CD14-positive monocyte (primary cell): ENCODE data around the gene FADS2. TPM values are rescaled to one million over a fixed set of nuclear protein-coding genes. Genes with fewer than 3 reads are reported as not detected.

Experiments used
- DNase-seq, 3 donors: peaks; one replicate each; pipeline ENCODE4 v3.0.0-alpha.2; 2011 to 2022
- H2AFZ ChIP-seq: 2 replicates; pipeline ENCODE4 v1.6.0; 2012; ENCODE audit warnings: mild to moderate bottlenecking, low read depth, low read length, inconsistent platforms; ENCODE audit not compliant: insufficient read depth, poor library complexity, severe bottlenecking
- H3K27ac ChIP-seq, 2 donors: 1 replicate in 1 of 2; 2 replicates in 1 of 2; pipeline ENCODE4 v1.5.1; 2012 to 2013; ENCODE audit warnings: low read length in 2 of 2, control low read depth in 1 of 2, inconsistent platforms in 1 of 2, low read depth in 1 of 2, mild to moderate bottlenecking in 1 of 2
- H3K27me3 ChIP-seq, 2 donors: one replicate each; pipeline versions ENCODE4 v1.6.0 to v1.6.1; 2011 to 2013; ENCODE audit warnings: low read length in 2 of 2; ENCODE audit not compliant: control insufficient read depth in 2 of 2, insufficient read depth in 2 of 2
- H3K36me3 ChIP-seq, 2 donors: replicated peaks in 1 of 2; 1 replicate in 1 of 2; 2 replicates in 1 of 2; pipeline versions ENCODE4 v1.5.1 to v1.6.1; 2012 to 2013; ENCODE audit warnings: low read length in 2 of 2, control low read depth in 1 of 2, inconsistent platforms in 1 of 2, mild to moderate bottlenecking in 1 of 2; ENCODE audit not compliant: insufficient read depth in 2 of 2, control insufficient read depth in 1 of 2
- H3K4me1 ChIP-seq, 2 donors: 1 replicate in 1 of 2; 2 replicates in 1 of 2; pipeline versions ENCODE4 v1.5.1 to v1.6.1; 2012 to 2013; ENCODE audit warnings: low read length in 2 of 2, control low read depth in 1 of 2, inconsistent platforms in 1 of 2, mild to moderate bottlenecking in 1 of 2, moderate library complexity in 1 of 2; ENCODE audit not compliant: insufficient read depth in 2 of 2, control insufficient read depth in 1 of 2
- H3K4me2 ChIP-seq: replicated peaks from 2 replicates; pipeline ENCODE3; 2012; ENCODE audit warnings: low read length, moderate library complexity, mild to moderate bottlenecking; ENCODE audit not compliant: poor library complexity, severe bottlenecking; ENCODE audit errors: extremely low read depth
- H3K4me3 ChIP-seq, 3 experiments: fragments of 200-600 bp in 1 of 3; sonication (generic) in 1 of 3; replicated peaks in 1 of 3; 1 replicate in 2 of 3; 2 replicates in 1 of 3; pipeline ENCODE4 v1.5.1; 2011 to 2013; ENCODE audit warnings: low read length in 3 of 3, mild to moderate bottlenecking in 3 of 3, control low read depth in 2 of 3, low read depth in 2 of 3, inconsistent platforms in 1 of 3, moderate library complexity in 1 of 3
- H3K79me2 ChIP-seq: 2 replicates; pipeline ENCODE4 v1.6.0; 2012; ENCODE audit warnings: mild to moderate bottlenecking, control low read depth, inconsistent platforms, low read length, moderate library complexity; ENCODE audit not compliant: insufficient read depth
- H3K9ac ChIP-seq: 2 replicates; pipeline ENCODE4 v1.6.0; 2017; ENCODE audit warnings: low read length, mild to moderate bottlenecking; ENCODE audit not compliant: insufficient read depth, poor library complexity, severe bottlenecking
- H3K9me3 ChIP-seq, 2 donors: replicated peaks in 1 of 2; 1 replicate in 1 of 2; 2 replicates in 1 of 2; pipeline versions ENCODE4 v1.5.1 to v1.6.1; 2012 to 2013; ENCODE audit warnings: low read length in 2 of 2, control low read depth in 1 of 2; ENCODE audit not compliant: control insufficient read depth in 1 of 2, insufficient read depth in 1 of 2
- H4K20me1 ChIP-seq: 2 replicates; pipeline ENCODE4 v1.6.0; 2012; ENCODE audit warnings: mild to moderate bottlenecking, low read length, control low read depth, moderate library complexity; ENCODE audit not compliant: insufficient read depth
- H3K27ac Mint-ChIP-seq, 7 donors: one replicate each; pipeline ENCODE4 v1.8.0; 2020; ENCODE audit warnings: mild to moderate bottlenecking in 7 of 7, mixed read lengths in 7 of 7, moderate library complexity in 6 of 7, inconsistent platforms in 2 of 7
- H3K27me3 Mint-ChIP-seq, 3 donors: one replicate each; pipeline ENCODE4 v1.8.0; 2021 to 2022; ENCODE audit warnings: low read depth in 3 of 3, mild to moderate bottlenecking in 3 of 3, mixed read lengths in 3 of 3, moderate library complexity in 3 of 3, inconsistent platforms in 1 of 3
- H3K36me3 Mint-ChIP-seq, 2 donors: one replicate each; pipeline ENCODE4 v1.8.0; 2020; ENCODE audit warnings: mixed read lengths in 2 of 2, inconsistent platforms in 1 of 2, mild to moderate bottlenecking in 1 of 2
- H3K4me1 Mint-ChIP-seq: one replicate; pipeline ENCODE4 v1.8.0; 2020; ENCODE audit warnings: mild to moderate bottlenecking, mixed read lengths
- H3K4me3 Mint-ChIP-seq, 2 donors: one replicate each; pipeline ENCODE4 v1.8.0; 2020; ENCODE audit warnings: mild to moderate bottlenecking in 2 of 2, mixed read lengths in 2 of 2, moderate library complexity in 1 of 2
- H3K9me3 Mint-ChIP-seq, 7 donors: one replicate each; pipeline ENCODE4 v1.8.0; 2020 to 2022; ENCODE audit warnings: mixed read lengths in 7 of 7, mild to moderate bottlenecking in 6 of 7, moderate library complexity in 6 of 7, inconsistent platforms in 2 of 7
- WGBS: methylation state at CpG from one replicate; pipeline ENCODE4 v1.1.5; 2013; ENCODE audit warnings: missing lambda C conversion rate; ENCODE audit not compliant: insufficient coverage; 5-methylcytosine and 5-hydroxymethylcytosine counted together
- intact Hi-C, 2 donors: fragments of 100-400 bp; cut with micrococcal nuclease; formaldehyde crosslinking; loops; one replicate each; pipeline versions ENCODE4 v1.15.0 to v1.15.1; 2023
- polyA plus RNA-seq, 3 donors: library from polyadenylated mRNA; depleted of rRNA in 1 of 3; unstranded in 2 of 3; stranded (reverse) in 1 of 3; fragments of 300-500 nt in 2 of 3; fragments of >200 nt in 1 of 3; fragmentation: Illumina TruSeq in 2 of 3; gene quantifications; 1 replicate in 2 of 3; 2 replicates in 1 of 3; pipeline ENCODE4 v1.2.3, GENCODE V29; 2012 to 2021
- TF ChIP-seq, protein P1 (sequence below): fragments of 200-600 bp; IDR thresholded peaks from one replicate; pipeline ENCODE4 v1.8.0; 2022; ENCODE audit warnings: antibody characterized with exemption, mild to moderate bottlenecking

Gene FADS2
- polyA plus RNA-seq, 3 donors = 5.1 to 19.9 (median 6.4) TPM

DNA sequence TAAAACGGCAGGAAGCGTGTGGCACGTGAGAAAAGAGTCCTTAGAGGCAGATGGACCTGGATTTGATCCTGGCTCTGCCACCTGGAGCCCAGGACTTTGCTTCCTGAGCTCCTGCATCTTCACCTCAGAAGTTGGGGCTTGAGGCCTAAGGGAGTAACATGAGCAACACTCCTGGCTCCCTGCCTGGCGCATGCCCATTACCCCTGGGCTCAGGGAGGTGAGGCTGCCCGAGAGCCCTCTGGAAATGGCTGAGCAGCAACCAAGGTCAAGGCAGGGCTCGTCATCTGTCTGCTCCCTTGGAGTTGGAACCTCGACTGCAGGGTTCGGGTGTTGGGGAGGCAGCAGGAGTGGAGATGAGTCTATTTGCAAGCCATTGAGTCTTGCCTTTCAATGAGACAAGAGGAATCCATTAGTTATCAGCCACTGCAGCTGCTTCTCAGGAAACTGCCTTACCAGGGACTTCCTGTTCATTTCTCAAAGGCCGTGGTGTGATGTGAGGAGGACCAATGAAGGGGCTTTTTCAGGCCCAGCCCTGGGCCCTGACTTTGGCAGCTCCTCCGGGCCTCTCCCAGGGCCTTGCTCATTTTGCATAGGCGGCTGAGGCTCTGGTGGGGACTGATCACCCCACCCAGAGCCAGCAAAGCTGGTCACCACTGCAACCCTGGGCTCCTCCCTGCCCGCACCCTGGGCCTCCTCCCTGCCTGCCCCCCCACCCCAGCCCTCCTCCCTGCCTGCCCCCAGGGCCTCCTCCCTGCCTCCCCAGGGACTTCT lies 6.4 kb downstream of the FADS2 start:
- Histone ChIP-seq H3K36me3 (no peaks in the 10 kb centered on the region), H3K9ac (peak overlapping the region; percentile 10), H3K27ac (peak overlapping the region; percentile 43 to 75), H3K27me3 (peaks cover 0 to 3% of the 10 kb centered on the region in 2 donors), H2AFZ (peak overlapping the region; percentile 85), H3K4me2 (peak overlapping the region; percentile 39), H4K20me1 (no peaks in the 10 kb centered on the region), H3K9me3 (no peaks in the 10 kb centered on the region), H3K79me2 (peaks cover 22% of the 10 kb centered on the region), H3K4me1 (peaks cover 57 to 61% of the 10 kb centered on the region in 2 donors), H3K4me3 (peak overlapping the region in 1 of 3 experiments; percentile 21)
- Mint-ChIP-seq H3K27me3 (peaks cover 2 to 5% (median 3%) of the 10 kb centered on the region in 3 donors), H3K4me1 (peaks cover 63% of the 10 kb centered on the region), H3K27ac (peak overlapping the region; percentile 43 to 92 (median 89)), H3K4me3 (peak overlapping the region in 1 of 2 donors; percentile 62), H3K9me3 (peaks cover 0 to 2% (median 0%) of the 10 kb centered on the region in 7 donors), H3K36me3 (peaks cover 9 to 24% of the 10 kb centered on the region in 2 donors)
- intact Hi-C loops = loop anchor here in 1 of 2 donors (5.0 kb wide), 1 partner anchor 37 kb away; no protein-coding TSS in a partner anchor
- WGBS = 30% methylated on average over 10 of the region's 12 CpGs
- DNase-seq = peak; percentile 35 to 62 (median 53)
- TF ChIP-seq, protein P1, sequence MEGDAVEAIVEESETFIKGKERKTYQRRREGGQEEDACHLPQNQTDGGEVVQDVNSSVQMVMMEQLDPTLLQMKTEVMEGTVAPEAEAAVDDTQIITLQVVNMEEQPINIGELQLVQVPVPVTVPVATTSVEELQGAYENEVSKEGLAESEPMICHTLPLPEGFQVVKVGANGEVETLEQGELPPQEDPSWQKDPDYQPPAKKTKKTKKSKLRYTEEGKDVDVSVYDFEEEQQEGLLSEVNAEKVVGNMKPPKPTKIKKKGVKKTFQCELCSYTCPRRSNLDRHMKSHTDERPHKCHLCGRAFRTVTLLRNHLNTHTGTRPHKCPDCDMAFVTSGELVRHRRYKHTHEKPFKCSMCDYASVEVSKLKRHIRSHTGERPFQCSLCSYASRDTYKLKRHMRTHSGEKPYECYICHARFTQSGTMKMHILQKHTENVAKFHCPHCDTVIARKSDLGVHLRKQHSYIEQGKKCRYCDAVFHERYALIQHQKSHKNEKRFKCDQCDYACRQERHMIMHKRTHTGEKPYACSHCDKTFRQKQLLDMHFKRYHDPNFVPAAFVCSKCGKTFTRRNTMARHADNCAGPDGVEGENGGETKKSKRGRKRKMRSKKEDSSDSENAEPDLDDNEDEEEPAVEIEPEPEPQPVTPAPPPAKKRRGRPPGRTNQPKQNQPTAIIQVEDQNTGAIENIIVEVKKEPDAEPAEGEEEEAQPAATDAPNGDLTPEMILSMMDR = no peak

DNA sequence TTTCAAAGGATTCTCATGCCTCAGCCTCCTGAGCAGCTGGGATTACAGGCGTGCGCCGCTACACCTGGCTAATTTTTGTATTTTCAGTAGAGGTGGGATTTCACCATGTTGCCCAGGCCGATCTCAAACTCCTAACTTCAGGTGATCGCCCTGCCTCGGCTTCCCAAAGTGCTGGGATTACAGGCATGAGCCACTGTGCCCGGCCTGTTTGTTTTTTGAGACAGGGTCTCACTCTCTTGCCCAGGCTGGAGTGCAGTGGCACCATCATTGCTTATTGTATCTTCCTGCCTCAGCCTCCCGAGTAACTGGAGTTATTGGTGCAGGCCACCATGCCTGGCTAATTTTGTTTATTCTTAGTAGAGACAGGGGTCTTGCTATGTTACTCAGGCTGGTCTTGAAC lies 8.1 kb downstream of the FADS2 start:
- H4K20me1 ChIP-seq = no peaks in the 10 kb centered on the region
- WGBS = 95% methylated on average over 5 of the region's 8 CpGs
- H2AFZ ChIP-seq = no peak overlapping the region
- no peaks in the 10 kb centered on the region for H3K9me3 ChIP-seq
- H3K9ac ChIP-seq = no peak overlapping the region
- no peak overlapping the region for H3K4me2 ChIP-seq
- no peak overlapping the region for H3K4me3 Mint-ChIP-seq
- peaks cover 51% of the 10 kb centered on the region for H3K4me1 Mint-ChIP-seq
- peak overlapping the region; percentile 57 to 92 (median 73) for H3K27ac Mint-ChIP-seq
- TF ChIP-seq, protein P1 = no peak
- peaks cover 0 to 2% (median 0%) of the 10 kb centered on the region in 7 donors for H3K9me3 Mint-ChIP-seq
- peak overlapping the region; percentile 39 to 75 for H3K27ac ChIP-seq
- no peak for DNase-seq
- peaks cover 40 to 44% of the 10 kb centered on the region in 2 donors for H3K4me1 ChIP-seq
- peaks cover 20 to 42% of the 10 kb centered on the region in 2 donors for H3K36me3 Mint-ChIP-seq
- H3K36me3 ChIP-seq = peaks cover 9 to 15% of the 10 kb centered on the region in 2 donors
- H3K79me2 ChIP-seq = peaks cover 16% of the 10 kb centered on the region
- H3K27me3 Mint-ChIP-seq = peaks cover 0 to 5% (median 0%) of the 10 kb centered on the region in 3 donors
- H3K27me3 ChIP-seq = no peaks in the 10 kb centered on the region
- H3K4me3 ChIP-seq = no peak overlapping the region
- intact Hi-C loops = no loop called here
